Erythroblast (primary cell): ENCODE results near the gene RPL14.

Experiments used
- GATA1 ChIP-seq: IDR thresholded peaks from 2 replicates; pipeline ENCODE4 v1.6.1; 2011; ENCODE audit warnings: low read depth, mild to moderate bottlenecking, control low read depth, low read length, moderate library complexity
- POLR2A ChIP-seq: IDR thresholded peaks from 2 replicates; pipeline ENCODE4 v1.6.1; 2011; ENCODE audit warnings: mild to moderate bottlenecking, low read length

GRCh38 chr3:40476478-40477470, 19.6 kb downstream of the RPL14 start, which contains the start of gene ZNF619:
- TF ChIP-seq POLR2A, result peak; percentile 67
- no peak for TF ChIP-seq GATA1
